ACHN (cell line): Measurements from ENCODE around the gene DOCK9.

Experiments used
- DNase-seq: peaks from one replicate; pipeline ENCODE4 v3.0.0-alpha.2; 2015
- in situ Hi-C: cut with HindIII; loops from 2 replicates; pipeline ENCODE4 v1.10.0; 2017; ENCODE audit warnings: low sequenced_read_pairs, low pct_ligation_motif_present, low pct_unique_long_range_greater_than_20kb

DOCK9 gene

DNA sequence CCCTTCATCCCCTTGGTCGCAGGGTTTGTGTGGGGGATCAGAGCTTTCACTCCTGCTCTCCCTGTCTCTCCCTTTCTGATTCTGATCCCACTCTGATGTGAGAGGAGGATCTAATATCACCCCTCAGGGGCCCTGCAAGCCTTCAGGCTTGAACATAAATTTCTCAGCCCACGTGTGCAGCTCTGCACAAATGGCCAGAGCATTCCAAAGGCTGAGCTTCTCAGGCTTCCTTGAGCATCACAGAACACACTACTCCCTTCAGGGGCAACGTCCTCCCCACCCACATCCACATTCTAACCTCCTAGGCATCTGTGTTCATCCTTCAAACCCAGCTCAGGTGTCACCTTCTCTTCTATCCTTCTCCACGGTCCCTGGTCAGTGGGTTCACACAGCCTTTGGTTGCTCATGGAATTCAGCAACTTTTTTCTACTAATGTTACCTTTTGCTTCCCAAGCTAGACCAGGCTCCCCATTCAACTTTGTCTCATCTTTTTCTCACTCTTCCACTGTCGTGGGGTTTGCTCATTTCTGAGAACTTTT, 24.4 kb upstream of the DOCK9 start:
- in situ Hi-C loops = no loop called here
- DNase-seq = no peak

GRCh38 chr13:99000137-99000536, 22.3 kb upstream of the DOCK9 start:
- no peak for DNase-seq
- in situ Hi-C loops = no loop called here

GRCh38 chr13:98999639-98999952, 21.7 kb upstream of the DOCK9 start:
- DNase-seq = no peak
- in situ Hi-C loops = no loop called here

DNA sequence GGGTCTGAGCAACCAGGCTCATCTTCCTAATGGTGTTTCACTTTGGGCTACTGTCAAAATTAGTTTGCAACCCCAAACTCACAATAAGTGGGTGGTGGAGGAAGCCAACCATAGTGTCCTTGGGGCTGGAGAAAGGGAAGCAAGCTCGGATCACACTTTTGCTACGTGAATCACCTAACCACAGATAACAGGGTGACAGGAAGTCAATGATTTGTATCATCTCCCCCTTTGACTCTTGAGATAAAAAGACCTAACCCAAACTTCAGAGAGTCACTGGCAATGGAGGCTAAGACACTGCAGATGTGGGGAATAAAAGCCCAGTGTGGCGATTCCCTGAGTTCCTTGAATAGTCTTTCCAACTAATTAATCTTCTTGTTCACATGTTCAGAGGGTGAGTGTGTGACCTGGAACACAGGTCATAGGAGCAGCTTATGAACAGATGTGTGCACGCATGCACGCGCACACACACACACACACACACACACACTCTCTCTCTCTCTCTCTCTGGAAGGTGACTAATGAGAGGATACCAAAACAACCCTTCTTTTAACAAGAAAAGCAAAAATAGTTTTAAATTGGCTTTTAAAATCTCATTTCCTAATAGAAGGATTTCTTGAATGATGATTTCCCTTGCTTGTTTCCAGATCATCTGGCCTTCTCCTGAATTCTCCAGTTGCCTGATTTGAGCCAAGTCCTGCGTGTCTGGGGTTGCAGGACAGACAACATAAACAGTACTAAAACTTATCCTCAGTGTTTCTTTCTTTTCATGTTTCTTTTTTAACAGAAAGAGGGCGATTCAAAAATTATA, 21.2 kb upstream of the DOCK9 start:
- DNase-seq = no peak
- in situ Hi-C loops = no loop called here

- in situ Hi-C loops = no loop called here
- DNase-seq = no peak
These were observed 20.1 kb upstream of the DOCK9 start for GRCh38 chr13:98997738-98998641.

GRCh38 chr13:98997011-98997730, 19.3 kb upstream of the DOCK9 start:
- no peak for DNase-seq
- in situ Hi-C loops = no loop called here

DNA sequence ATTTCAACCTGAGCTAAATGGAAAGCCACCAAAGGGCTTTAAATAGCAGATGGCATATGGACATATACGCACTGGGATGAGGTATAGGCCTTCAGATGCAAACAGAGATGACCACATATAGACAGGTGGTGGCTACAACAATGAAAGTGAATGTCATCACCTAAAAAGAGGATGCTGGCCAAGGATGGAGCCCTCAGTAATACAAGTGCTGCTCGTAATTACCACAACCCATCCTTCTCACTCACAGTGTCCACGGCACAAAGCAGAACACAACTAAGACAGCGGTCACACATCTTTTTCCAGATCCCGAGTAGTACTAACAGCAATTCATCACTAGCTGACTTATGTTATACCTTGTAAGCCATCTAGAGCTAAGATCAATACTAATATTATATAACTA, 18.2 kb upstream of the DOCK9 start:
- in situ Hi-C loops = no loop called here
- DNase-seq = no peak

DNA sequence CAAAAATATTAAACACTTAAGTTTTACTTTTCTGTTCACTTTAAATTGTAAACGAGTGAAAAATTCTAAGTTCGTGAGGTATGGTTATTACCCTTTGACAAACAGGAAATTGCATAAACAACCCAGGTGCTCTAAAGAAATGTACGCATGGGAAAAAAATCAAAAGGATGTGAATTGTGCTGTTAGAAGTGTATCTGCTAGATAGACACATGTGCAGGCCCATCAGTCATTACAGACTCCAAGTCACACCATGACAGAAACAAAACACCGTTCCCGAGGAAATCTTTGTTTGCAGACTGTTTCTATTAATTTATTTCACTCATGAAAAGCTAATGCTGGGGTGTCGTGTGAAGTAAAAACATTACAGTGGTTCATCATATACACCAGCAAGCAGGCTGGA, 17.0 kb upstream of the DOCK9 start:
- DNase-seq = no peak
- in situ Hi-C loops = no loop called here

GRCh38 chr13:98994080-98994479, 16.2 kb upstream of the DOCK9 start:
- in situ Hi-C loops = no loop called here
- DNase-seq = no peak

DNA sequence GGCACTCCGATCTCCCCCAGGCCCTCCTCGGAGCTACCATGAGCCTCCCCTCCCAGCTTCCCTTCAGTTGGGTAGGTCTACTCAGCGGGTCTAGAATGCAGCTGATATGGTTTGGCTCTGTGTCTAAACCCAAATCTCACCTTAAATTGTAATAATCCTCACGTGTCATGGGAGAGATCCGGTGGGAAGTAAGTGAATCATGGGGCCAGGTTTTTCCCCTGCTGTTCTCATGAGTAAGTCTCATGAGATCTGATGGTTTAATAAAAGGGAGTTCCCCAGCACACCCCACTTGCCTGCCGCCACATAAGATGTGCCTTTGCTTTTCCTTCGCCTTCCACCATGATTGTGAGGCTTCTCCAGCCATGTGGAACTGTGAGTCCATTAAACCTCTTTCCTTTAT, 14.5 kb upstream of the DOCK9 start:
- in situ Hi-C loops = no loop called here
- no peak for DNase-seq

- no peak for DNase-seq
- in situ Hi-C loops = no loop called here
These were observed 12.8 kb upstream of the DOCK9 start for GRCh38 chr13:98990701-98991100.

GRCh38 chr13:98989469-98990235, 11.8 kb upstream of the DOCK9 start:
- DNase-seq = no peak
- in situ Hi-C loops = no loop called here

DNA sequence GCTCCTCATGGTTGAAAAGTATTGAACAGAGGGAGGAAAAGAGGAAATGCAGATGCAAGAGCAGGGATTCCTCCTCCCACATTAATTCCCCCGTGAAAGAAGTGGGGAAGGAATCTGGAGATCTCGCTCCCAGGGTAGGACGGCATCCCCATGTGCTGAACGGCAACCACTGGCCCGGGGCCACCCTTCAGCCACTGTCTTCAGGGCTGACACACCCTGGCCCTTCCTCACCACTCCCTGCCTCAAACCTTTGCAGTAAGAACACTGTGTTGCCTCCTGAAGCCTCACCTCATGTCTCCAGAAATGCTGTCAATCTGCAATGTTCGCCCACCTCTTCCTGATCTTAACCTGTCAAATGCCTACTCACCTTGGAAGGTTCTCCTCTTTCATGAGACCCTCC, 10.9 kb upstream of the DOCK9 start:
- in situ Hi-C loops = no loop called here
- no peak for DNase-seq

DNA sequence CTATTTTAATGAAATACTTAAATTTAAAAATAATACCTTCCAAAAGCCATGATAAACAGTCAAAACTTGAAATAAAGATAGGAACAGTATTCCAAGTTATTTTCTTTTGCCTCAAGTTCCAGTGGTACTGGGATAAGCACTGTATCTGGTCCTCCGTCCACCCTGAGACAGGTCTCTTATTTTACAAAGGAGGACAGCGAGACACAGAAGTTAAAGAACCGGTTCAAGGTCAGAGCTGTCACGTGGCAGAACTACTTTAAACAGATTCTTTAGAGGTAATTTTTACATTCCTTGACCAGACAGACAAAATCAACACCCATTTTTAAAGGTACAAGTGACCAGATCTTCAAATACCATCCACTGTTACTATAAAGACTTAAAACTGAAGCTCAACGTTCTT, 10.4 kb upstream of the DOCK9 start:
- DNase-seq = no peak
- in situ Hi-C loops = no loop called here

GRCh38 chr13:98987275-98987674, 9.4 kb upstream of the DOCK9 start:
- in situ Hi-C loops = no loop called here
- DNase-seq = no peak

- in situ Hi-C loops = no loop called here
- DNase-seq = no peak
These were observed 8.5 kb upstream of the DOCK9 start for GRCh38 chr13:98986226-98986846.

DNA sequence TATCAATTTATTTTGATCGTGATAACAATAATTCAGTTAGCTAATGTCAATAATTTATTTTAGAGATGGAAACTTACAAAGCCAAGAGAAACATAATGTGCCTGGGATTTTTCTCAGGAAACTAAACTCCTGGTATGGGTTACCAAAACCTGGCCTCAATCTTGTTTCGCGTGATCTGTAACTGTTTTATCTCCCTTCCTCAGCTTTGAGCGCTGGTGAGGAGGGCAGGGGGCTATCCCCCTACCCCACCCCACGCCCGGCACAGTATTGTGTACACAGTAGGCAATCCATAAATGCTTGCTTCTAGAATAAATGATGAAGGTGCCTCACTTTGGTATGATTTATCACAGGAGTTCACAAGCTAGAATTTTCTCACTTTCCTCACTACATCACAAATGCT, 7.7 kb upstream of the DOCK9 start:
- in situ Hi-C loops = no loop called here
- DNase-seq = no peak

GRCh38 chr13:98984983-98985382, 7.1 kb upstream of the DOCK9 start:
- in situ Hi-C loops = no loop called here
- no peak for DNase-seq
